GM21360 (cell line): Measurements from ENCODE around the gene MAML3.

Experiments used
- ATAC-seq: cut with Tn5 transposase; IDR thresholded peaks from one replicate; pipeline ENCODE4 v1.9.1; 2021; ENCODE audit warnings: mild to moderate bottlenecking, moderate library complexity; ENCODE audit not compliant: unreplicated experiment

MAML3 gene

GRCh38 chr4:140153718-140154571 is at the start of gene MAML3:
Gene MAML3 (minus strand): TSS chr4:140154184. CDS start chr4:140153327, 857 bp downstream.
- peak; percentile 44 for ATAC-seq

GRCh38 chr4:140198942-140199341 is 45.0 kb upstream of the MAML3 start:
- ATAC-seq = no peak

- ATAC-seq = no peak
Observed at GRCh38 chr4:140195806-140196205, 41.8 kb upstream of the MAML3 start.

DNA sequence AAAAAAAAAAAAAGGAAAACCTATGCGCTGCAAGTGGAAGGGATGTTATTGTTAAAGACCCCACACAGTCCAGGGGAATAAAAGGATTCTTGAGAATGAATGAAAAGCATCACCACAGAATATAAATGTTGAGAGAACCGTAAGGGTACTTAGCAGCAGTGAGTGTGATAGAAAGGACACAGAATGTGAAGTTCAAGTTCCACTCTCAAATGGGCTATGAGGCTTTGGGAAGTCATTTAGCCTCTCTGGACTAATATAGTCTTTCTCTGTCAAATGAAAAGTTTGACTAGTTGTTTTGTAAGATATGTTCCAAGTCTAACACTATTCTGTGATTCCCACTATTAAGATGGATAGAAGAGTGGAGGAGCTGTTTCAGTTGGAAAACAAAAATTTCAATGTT is 35.8 kb upstream of the MAML3 start:
- ATAC-seq = no peak

- ATAC-seq = no peak
Observed at GRCh38 chr4:140188975-140189374, 35.0 kb upstream of the MAML3 start.

DNA sequence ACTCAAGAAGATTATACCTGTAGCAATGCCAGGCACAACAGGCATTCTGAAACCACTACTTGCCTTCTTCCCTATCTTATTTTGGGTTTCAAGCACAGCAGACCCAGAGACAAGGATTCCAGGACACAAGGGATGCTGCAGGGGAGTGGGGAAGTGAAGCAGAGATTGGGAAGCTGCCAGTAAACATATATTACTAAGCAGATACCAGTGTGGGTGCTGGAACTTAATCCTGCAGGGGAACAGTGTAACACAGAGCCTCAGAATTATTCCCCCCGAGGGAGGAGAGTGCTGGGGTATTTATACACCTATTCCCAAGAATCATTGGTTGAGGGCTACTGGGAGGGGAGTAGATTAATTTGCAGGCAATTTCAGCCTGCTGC is 33.3 kb upstream of the MAML3 start:
- ATAC-seq = no peak

- no peak for ATAC-seq
Observed at GRCh38 chr4:140186651-140187315, 32.8 kb upstream of the MAML3 start.

- ATAC-seq = no peak
Observed at GRCh38 chr4:140186082-140186438, 32.1 kb upstream of the MAML3 start.

GRCh38 chr4:140185412-140186081 is 31.6 kb upstream of the MAML3 start:
- no peak for ATAC-seq

DNA sequence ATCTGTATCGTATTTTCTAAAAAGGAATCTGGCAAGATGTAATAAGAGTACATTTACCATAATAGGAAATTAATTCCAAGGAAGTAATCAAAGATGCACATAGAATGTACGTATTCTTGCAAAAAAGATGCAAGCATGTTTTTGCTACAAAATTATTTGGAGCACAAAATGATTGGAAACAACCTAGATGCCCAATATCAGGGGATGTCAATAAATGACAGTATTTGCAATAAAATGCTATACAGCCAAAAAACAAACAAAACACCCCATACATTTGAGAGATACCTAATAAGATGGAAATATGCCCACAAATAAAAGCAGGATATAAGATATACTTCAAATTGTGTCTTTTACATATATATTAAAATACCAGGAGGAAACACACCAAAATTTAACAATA is 29.3 kb upstream of the MAML3 start:
- no peak for ATAC-seq

DNA sequence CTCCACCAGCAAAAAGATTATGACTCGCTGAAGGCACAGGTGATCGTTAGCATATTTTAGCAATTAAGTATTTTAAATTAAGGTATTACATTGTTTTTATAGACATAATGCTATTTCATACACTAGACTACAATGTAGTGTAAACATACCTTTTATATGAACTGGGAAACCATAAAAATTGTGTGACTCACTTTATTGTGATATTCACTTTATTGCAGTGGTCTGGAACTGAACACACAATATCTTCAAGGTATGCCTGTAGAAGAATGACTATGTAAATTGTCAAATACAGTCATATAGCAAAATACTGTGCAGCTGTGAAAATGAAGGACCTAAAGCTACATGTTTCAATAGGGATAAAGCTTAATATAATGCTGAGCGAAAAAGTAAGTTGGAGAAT is 26.6 kb upstream of the MAML3 start:
- no peak for ATAC-seq

- ATAC-seq = no peak
Observed at GRCh38 chr4:140176735-140177134, 22.8 kb upstream of the MAML3 start.

DNA sequence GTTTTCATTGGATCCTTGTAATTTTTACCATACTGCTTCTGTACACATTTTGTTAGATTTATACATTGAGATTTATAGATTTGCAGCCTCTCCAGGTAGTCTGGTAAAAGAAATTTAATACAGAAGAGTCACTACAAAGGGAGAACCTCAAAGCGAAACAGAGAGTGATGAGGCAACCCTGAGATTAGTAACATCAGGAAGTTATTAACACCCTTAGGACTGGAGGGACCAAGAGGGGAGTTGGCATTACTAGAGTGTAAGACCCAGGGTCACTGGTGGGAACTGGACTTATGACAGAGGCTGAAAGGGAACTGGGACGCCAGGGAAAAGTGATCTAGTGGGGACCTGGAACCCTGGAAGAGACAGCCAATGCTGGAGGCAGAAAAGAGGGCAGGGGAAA is 20.6 kb upstream of the MAML3 start:
- ATAC-seq = no peak

- ATAC-seq = no peak
Observed at GRCh38 chr4:140172960-140173359, 19.0 kb upstream of the MAML3 start.

DNA sequence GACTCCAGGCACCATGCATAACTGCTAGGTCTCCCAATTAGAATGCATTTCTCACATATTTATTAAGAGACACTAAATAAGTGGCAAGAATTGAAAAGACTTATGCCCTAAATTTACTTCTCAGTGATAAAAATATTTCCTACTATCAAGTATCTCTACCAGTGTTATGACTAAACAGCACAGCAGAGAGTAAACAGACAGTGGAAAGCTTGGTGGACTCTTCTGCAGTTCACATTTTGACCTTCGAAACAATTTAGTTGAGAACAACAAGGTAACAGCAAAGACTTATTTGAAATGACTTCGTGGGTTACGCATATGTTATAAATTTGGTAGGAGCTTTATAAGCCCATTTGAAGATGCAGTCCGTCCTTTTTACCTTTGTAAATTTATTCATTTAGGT is 16.3 kb upstream of the MAML3 start:
- ATAC-seq = no peak

- no peak for ATAC-seq
Observed at GRCh38 chr4:140168936-140169335, 15.0 kb upstream of the MAML3 start.

DNA sequence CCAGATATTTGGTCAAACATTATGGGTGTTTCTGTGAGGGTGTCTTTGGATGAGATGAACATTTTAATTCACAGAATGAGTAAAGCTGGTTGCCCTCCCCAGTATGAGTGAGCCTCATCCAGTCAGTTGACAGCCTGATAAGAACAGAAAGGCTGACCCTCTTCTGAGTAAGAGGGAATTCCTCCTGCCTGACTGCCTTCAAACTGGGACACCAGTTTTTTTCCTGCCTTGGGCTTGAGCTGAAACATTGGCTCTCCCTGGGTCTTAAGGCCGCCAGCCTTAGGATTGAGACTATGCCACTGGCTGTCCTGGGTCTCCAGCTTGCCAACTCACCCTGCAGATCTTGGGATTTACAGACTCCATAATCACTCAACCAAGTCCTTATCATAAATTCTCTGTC is 14.5 kb upstream of the MAML3 start:
- ATAC-seq = no peak

GRCh38 chr4:140163029-140163810 is 9.2 kb upstream of the MAML3 start:
- no peak for ATAC-seq

- ATAC-seq = no peak
Observed at GRCh38 chr4:140162596-140162995, 8.6 kb upstream of the MAML3 start.

DNA sequence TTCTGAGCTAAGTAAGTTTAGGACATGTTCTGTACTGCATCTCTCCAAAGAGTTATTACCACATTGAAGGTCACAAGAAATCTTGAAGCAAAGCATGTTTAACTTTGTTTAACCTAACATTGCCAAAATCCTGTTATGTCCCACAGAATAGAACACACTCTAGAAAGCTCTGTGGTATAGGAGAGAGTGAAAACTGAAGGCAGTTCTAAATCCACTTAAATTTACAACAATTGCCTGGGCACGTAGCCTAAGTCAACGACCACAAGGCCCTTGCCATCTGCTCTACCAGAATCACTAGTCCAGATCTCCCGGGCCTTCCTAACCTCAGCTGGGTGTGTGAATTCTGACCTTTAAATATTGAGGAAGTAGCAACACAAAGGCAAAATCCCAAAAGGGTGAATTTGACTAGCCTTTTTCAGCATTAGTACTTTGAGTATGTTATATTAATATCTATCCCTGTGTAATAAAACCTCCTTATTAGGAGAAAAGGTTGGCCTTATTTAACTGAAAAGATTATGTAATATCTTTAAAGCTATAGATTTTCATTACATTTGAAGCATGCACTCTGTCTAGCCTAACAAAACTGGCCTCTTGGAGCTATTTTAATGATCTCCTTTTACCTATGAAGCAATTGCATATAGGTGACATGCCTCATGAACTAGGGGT is 4.5 kb upstream of the MAML3 start:
- ATAC-seq = no peak

- ATAC-seq = no peak
Observed at GRCh38 chr4:140157341-140157740, 3.4 kb upstream of the MAML3 start.
